Measurements from ENCODE around the gene TMEM263. TPM values are rescaled to one million over a fixed set of nuclear protein-coding genes. Genes with fewer than 3 reads are reported as not detected.

The TMEM263 gene
- total RNA-seq, 4 donors from 2014 or later = 26.4 to 43.7 (median 35.9) TPM

- DNase-seq (ENCODE audit: low spot score) (no peak), ATAC-seq (ENCODE audit: low FRiP score) (no peak)
- TF ChIP-seq CTCF (IDR thresholded peaks at IDR 0.05) = no peak
These were observed 31.3 kb upstream of the TMEM263 start for GRCh38 chr12:106924268-106924861.

GRCh38 chr12:106926657-106927056 is 29.1 kb upstream of the TMEM263 start:
- ATAC-seq (ENCODE audit: low FRiP score) (no peak), DNase-seq (ENCODE audit: low spot score) (no peak)
- TF ChIP-seq CTCF (IDR thresholded peaks at IDR 0.05) = no peak

DNA sequence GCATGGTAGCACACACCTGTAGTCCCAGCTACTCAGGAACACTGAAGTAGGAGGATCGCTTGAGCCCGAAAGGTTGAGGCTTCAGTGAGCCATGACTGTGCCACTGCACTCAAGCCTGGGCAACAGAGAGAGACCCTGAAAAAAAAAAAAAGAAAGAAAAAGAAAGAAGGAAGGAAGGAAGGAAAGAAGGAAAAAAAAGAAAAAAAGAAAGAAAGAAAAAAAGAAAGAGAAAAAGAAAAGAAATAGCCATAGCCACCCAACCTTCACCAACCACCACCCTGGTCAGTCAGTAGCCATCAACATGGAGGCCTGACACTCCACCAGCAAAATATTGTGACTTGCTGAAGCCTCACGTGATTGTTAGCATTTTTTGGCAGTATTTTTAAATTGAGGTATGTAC is 21.4 kb upstream of the TMEM263 start:
- TF ChIP-seq CTCF (IDR thresholded peaks at IDR 0.05) = no peak
- ATAC-seq (ENCODE audit: low FRiP score) = no peak

GRCh38 chr12:106941481-106942156 is 14.1 kb upstream of the TMEM263 start:
- ATAC-seq (ENCODE audit: low FRiP score) (no peak), DNase-seq (ENCODE audit: low spot score) (no peak)
- TF ChIP-seq CTCF (IDR thresholded peaks at IDR 0.05) = no peak

More for the DNA sequence above, 21.4 kb upstream of the TMEM263 start:
- no peak for DNase-seq (ENCODE audit: low spot score)

- no peak for TF ChIP-seq CTCF (IDR thresholded peaks at IDR 0.05)
- DNase-seq (ENCODE audit: low spot score) (no peak), ATAC-seq (ENCODE audit: low FRiP score) (no peak)
These were observed 12.9 kb upstream of the TMEM263 start for GRCh38 chr12:106942775-106943174.

GRCh38 chr12:106945261-106945851 is 10.4 kb upstream of the TMEM263 start:
- DNase-seq (ENCODE audit: low spot score) (no peak), ATAC-seq (ENCODE audit: low FRiP score) (no peak)
- TF ChIP-seq CTCF (IDR thresholded peaks at IDR 0.05) = no peak

DNA sequence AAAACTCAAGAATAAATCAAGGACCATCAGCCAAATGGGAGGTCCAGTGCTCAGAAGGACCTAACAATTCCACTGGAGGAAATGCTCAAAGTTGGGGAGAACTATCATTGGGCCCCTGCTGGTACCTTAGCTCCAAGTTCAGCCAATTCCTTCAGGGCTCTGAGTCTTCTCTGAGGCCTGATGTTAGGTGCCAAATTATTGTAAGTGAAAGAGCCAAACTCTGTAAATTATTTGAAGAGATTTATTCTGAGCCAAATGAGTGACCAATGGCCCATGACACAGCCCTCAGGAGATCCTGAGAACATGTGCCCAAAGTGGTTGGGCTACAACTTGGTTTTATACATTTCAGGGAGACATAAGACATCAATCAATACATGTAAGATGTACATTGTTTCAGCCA is 8.2 kb upstream of the TMEM263 start:
- no peak for TF ChIP-seq CTCF (IDR thresholded peaks at IDR 0.05)
- ATAC-seq (ENCODE audit: low FRiP score) (no peak), DNase-seq (ENCODE audit: low spot score) (no peak)

Measured in omental fat pad (tissue), 4 donors.